H9 (cell line): ENCODE measurements around the gene KRTAP12-1. TPM values are rescaled to one million over a fixed set of nuclear protein-coding genes. Genes with fewer than 3 reads are reported as not detected.

Source experiments
- DNase-seq: peaks from one replicate; pipeline ENCODE4 v3.0.0-alpha.2; 2017
- H2AFZ ChIP-seq: one replicate; pipeline ENCODE4 v1.6.1; 2013; ENCODE audit warnings: mild to moderate bottlenecking, low read length, control low read depth, moderate library complexity
- H2AK5ac ChIP-seq: 2 replicates; pipeline ENCODE4 v1.6.1; 2013; ENCODE audit warnings: low read length, control low read depth, mixed read lengths; ENCODE audit not compliant: insufficient read length
- H2BK120ac ChIP-seq: one replicate; pipeline ENCODE4 v1.6.1; 2013; ENCODE audit warnings: low read depth, mild to moderate bottlenecking, low read length, control low read depth, inconsistent platforms; ENCODE audit not compliant: poor library complexity, severe bottlenecking
- H2BK12ac ChIP-seq: 2 replicates; pipeline ENCODE4 v1.6.1; 2013; ENCODE audit warnings: low read length, control low read depth, mixed read lengths, low read depth; ENCODE audit not compliant: insufficient read length
- H2BK15ac ChIP-seq: 2 replicates; pipeline ENCODE4 v1.6.1; 2013; ENCODE audit warnings: low read depth, low read length, control low read depth
- H2BK20ac ChIP-seq: one replicate; pipeline ENCODE4 v1.6.1; 2013; ENCODE audit warnings: low read depth, mild to moderate bottlenecking, low read length, control low read depth, inconsistent platforms; ENCODE audit not compliant: poor library complexity, severe bottlenecking
- H2BK5ac ChIP-seq: 2 replicates; pipeline ENCODE4 v1.6.1; 2013; ENCODE audit warnings: low read length, control low read depth, mixed read lengths; ENCODE audit not compliant: insufficient read length
- H3K14ac ChIP-seq: 2 replicates; pipeline ENCODE4 v1.6.1; 2013; ENCODE audit warnings: low read length, control low read depth; ENCODE audit not compliant: insufficient read depth
- H3K18ac ChIP-seq: 2 replicates; pipeline ENCODE4 v1.6.1; 2013; ENCODE audit warnings: low read depth, mild to moderate bottlenecking, mixed read lengths, low read length, control low read depth; ENCODE audit not compliant: insufficient read length
- H3K23ac ChIP-seq: 2 replicates; pipeline ENCODE4 v1.6.1; 2013; ENCODE audit warnings: low read length, control low read depth, mixed read lengths, low read depth; ENCODE audit not compliant: insufficient read length
- H3K23me2 ChIP-seq: 2 replicates; pipeline ENCODE4 v1.6.1; 2013; ENCODE audit warnings: low read depth, mild to moderate bottlenecking, mixed read lengths, low read length, control low read depth; ENCODE audit not compliant: insufficient read length, poor library complexity, severe bottlenecking
- H3K27ac ChIP-seq: 2 replicates; pipeline ENCODE4 v1.5.1; 2013; ENCODE audit warnings: low read length, control low read depth, mixed read lengths, low read depth; ENCODE audit not compliant: insufficient read length
- H3K27me3 ChIP-seq: 2 replicates; pipeline ENCODE4 v1.6.1; 2013; ENCODE audit warnings: low read length, control low read depth, inconsistent platforms; ENCODE audit not compliant: insufficient read depth
- H3K4ac ChIP-seq: 2 replicates; pipeline ENCODE4 v1.6.1; 2013; ENCODE audit warnings: low read depth, mild to moderate bottlenecking, control low read depth, inconsistent platforms, low read length, moderate library complexity
- H3K4me1 ChIP-seq: 2 replicates; pipeline ENCODE4 v1.6.1; 2013; ENCODE audit warnings: low read length, control low read depth, inconsistent platforms; ENCODE audit not compliant: insufficient read depth
- H3K4me2 ChIP-seq: 2 replicates; pipeline ENCODE4 v1.6.1; 2013; ENCODE audit warnings: low read length, control low read depth, mixed read lengths; ENCODE audit not compliant: insufficient read length, insufficient read depth
- H3K56ac ChIP-seq: 2 replicates; pipeline ENCODE4 v1.6.1; 2013; ENCODE audit warnings: low read depth, mild to moderate bottlenecking, mixed read lengths, low read length, control low read depth; ENCODE audit not compliant: insufficient read length
- H3K79me1 ChIP-seq: 2 replicates; pipeline ENCODE4 v1.6.1; 2013; ENCODE audit warnings: low read depth, mild to moderate bottlenecking, moderate library complexity, low read length, control low read depth, inconsistent platforms; ENCODE audit not compliant: insufficient read depth, poor library complexity, severe bottlenecking
- H3K79me2 ChIP-seq: 2 replicates; pipeline ENCODE4 v1.6.1; 2013; ENCODE audit warnings: low read length, control low read depth, inconsistent platforms; ENCODE audit not compliant: insufficient read depth
- H3K9ac ChIP-seq: 2 replicates; pipeline ENCODE4 v1.6.1; 2013; ENCODE audit warnings: low read length, control low read depth, mixed read lengths; ENCODE audit not compliant: insufficient read length; ENCODE audit errors: extremely low read depth
- H3K9me3 ChIP-seq: one replicate; pipeline ENCODE4 v1.6.1; 2013; ENCODE audit warnings: low read depth, low read length, inconsistent platforms; ENCODE audit not compliant: control insufficient read depth
- H3T11ph ChIP-seq: one replicate; pipeline ENCODE4 v1.6.1; 2013; ENCODE audit warnings: mild to moderate bottlenecking, low read length, control low read depth, inconsistent platforms
- H4K20me1 ChIP-seq: one replicate; pipeline ENCODE4 v1.6.1; 2013; ENCODE audit not compliant: control insufficient read depth, insufficient read length, insufficient read depth
- H4K5ac ChIP-seq: 2 replicates; pipeline ENCODE4 v1.6.1; 2013; ENCODE audit warnings: low read depth, mild to moderate bottlenecking, mixed read lengths, low read length, control low read depth; ENCODE audit not compliant: insufficient read length
- H4K8ac ChIP-seq: replicated peaks from 2 replicates; pipeline ENCODE4 v1.6.1; 2013; ENCODE audit warnings: low read length, control low read depth, mixed read lengths, low read depth; ENCODE audit not compliant: insufficient read length
- H4K91ac ChIP-seq: 2 replicates; pipeline ENCODE4 v1.6.1; 2013; ENCODE audit warnings: low read depth, mild to moderate bottlenecking, moderate library complexity, mixed read lengths, low read length, control low read depth; ENCODE audit not compliant: insufficient read length
- H3K27ac Mint-ChIP-seq, 3 experiments: 2 replicates in 2 of 3; 3 replicates in 1 of 3; pipeline ENCODE4 v1.8.0; 2020 to 2021; ENCODE audit warnings: mixed read lengths in 3 of 3, mild to moderate bottlenecking in 1 of 3, moderate library complexity in 1 of 3
- H3K27me3 Mint-ChIP-seq: 2 replicates; pipeline ENCODE4 v1.8.0; 2021; ENCODE audit warnings: low read depth, mild to moderate bottlenecking, moderate library complexity, mixed read lengths
- H3K36me3 Mint-ChIP-seq, 3 experiments: 2 replicates in 2 of 3; 3 replicates in 1 of 3; pipeline ENCODE4 v1.8.0; 2020 to 2021; ENCODE audit warnings: low read depth in 3 of 3, mixed read lengths in 3 of 3; ENCODE audit not compliant: insufficient read depth in 1 of 3
- H3K4me1 Mint-ChIP-seq, 2 experiments: 2 replicates each; pipeline ENCODE4 v1.8.0; 2020; ENCODE audit warnings: mixed read lengths in 2 of 2
- H3K4me3 Mint-ChIP-seq, 2 experiments: 2 replicates in 1 of 2; 3 replicates in 1 of 2; pipeline ENCODE4 v1.8.0; 2020 to 2021; ENCODE audit warnings: mild to moderate bottlenecking in 2 of 2, mixed read lengths in 2 of 2, moderate library complexity in 1 of 2
- H3K9me3 Mint-ChIP-seq, 2 experiments: 2 replicates in 1 of 2; 3 replicates in 1 of 2; pipeline ENCODE4 v1.8.0; 2020; ENCODE audit warnings: mild to moderate bottlenecking in 2 of 2, mixed read lengths in 2 of 2, moderate library complexity in 1 of 2
- WGBS: extraction: QIAGEN DNeasy Blood & Tissue Kit; methylation state at CpG from one replicate; pipeline ENCODE4 v1.1.7; 2013; ENCODE audit warnings: missing lambda C conversion rate, low lambda C conversion rate, mixed read lengths; ENCODE audit not compliant: insufficient read length; ENCODE audit errors: extremely low coverage; 5-methylcytosine and 5-hydroxymethylcytosine counted together
- total RNA-seq: library from RNA; stranded (reverse); gene quantifications from 2 replicates; pipeline ENCODE4 v1.2.1, GENCODE V29; 2021
- TF ChIP-seq, protein P1 (sequence below): fragments of 200-600 bp; sonication (generic); conservative IDR thresholded peaks from 3 replicates; pipeline ENCODE4 v1.8.0; 2021; ENCODE audit warnings: antibody characterized with exemption, mild to moderate bottlenecking

Gene KRTAP12-1
- total RNA-seq, 1 experiment from 2014 or later = not detected

DNA sequence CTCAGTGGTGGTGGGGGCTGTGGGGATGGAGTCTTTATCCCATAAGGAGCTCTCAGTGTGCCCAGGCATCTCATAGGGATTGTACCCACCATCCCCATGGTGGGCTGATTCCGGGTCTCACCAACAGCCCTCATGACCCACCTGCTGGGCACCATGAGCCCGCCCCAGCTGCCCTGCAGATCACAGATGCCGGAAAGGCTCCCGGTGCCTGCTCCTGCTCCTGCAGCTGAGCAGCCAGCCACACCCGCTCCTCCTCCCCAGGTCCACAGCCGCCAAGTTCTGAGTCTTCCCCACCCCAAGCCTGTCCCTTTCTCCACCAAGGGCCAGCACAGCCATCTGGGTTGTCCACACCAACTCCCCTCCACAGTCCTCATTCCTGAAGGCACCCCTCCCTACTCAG is 44.9 kb upstream of the KRTAP12-1 start:
- Histone ChIP-seq H3K23me2 (peaks cover 3% of the 10 kb centered on the region), H3K79me1 (no peaks in the 10 kb centered on the region), H2BK12ac (no peak overlapping the region), H3K23ac (no peak overlapping the region), H3K14ac (no peak overlapping the region; the same call in 1 of the 2 replicates), H3K9ac (no peak overlapping the region), H2BK20ac (no peak overlapping the region), H4K5ac (no peak overlapping the region), H4K8ac (no peak overlapping the region), H3K4me2 (no peak overlapping the region), H2BK15ac (no peak overlapping the region), H3T11ph (no peak overlapping the region), H4K20me1 (no peaks in the 10 kb centered on the region), H2AK5ac (no peak overlapping the region), H3K27me3 (no peaks in the 10 kb centered on the region; the same call in 1 of the 2 replicates), H2BK120ac (no peak overlapping the region), H3K4ac (no peak overlapping the region), H2BK5ac (no peak overlapping the region), H3K79me2 (no peaks in the 10 kb centered on the region), H4K91ac (no peak overlapping the region), H3K27ac (no peak overlapping the region), H3K4me1 (no peaks in the 10 kb centered on the region), H2AFZ (no peak overlapping the region), H3K9me3 (no peaks in the 10 kb centered on the region), H3K18ac (no peak overlapping the region), H3K56ac (no peak overlapping the region)
- Mint-ChIP-seq H3K36me3 (peaks cover 0 to 10% (median 0%) of the 10 kb centered on the region in 3 experiments; a peak in 1 of 7 replicates), H3K9me3 (no peaks in the 10 kb centered on the region; a peak in 1 of 5 replicates), H3K4me1 (peaks cover 21 to 28% of the 10 kb centered on the region in 2 experiments), H3K27ac (no peak overlapping the region), H3K4me3 (no peak overlapping the region), H3K27me3 (peaks cover 30% of the 10 kb centered on the region)
- DNase-seq = peak; percentile 18
- TF ChIP-seq, protein P1, sequence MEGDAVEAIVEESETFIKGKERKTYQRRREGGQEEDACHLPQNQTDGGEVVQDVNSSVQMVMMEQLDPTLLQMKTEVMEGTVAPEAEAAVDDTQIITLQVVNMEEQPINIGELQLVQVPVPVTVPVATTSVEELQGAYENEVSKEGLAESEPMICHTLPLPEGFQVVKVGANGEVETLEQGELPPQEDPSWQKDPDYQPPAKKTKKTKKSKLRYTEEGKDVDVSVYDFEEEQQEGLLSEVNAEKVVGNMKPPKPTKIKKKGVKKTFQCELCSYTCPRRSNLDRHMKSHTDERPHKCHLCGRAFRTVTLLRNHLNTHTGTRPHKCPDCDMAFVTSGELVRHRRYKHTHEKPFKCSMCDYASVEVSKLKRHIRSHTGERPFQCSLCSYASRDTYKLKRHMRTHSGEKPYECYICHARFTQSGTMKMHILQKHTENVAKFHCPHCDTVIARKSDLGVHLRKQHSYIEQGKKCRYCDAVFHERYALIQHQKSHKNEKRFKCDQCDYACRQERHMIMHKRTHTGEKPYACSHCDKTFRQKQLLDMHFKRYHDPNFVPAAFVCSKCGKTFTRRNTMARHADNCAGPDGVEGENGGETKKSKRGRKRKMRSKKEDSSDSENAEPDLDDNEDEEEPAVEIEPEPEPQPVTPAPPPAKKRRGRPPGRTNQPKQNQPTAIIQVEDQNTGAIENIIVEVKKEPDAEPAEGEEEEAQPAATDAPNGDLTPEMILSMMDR = no peak
- WGBS = no CpG with 5 or more reads among the region's 6 CpGs
